ENCODE measurements around the gene BMP6. TPM values are rescaled to one million over a fixed set of nuclear protein-coding genes. Genes with fewer than 3 reads are reported as not detected.
A peak's percentile ranks its signal among the peaks of the same experiment; 100 is the strongest.

BMP6 gene
- total and polyA plus RNA-seq, 2 donors (not counting 3 experiments of a cell fraction or from before 2014, with no cell fraction given) = 221 to 276 TPM

DNA sequence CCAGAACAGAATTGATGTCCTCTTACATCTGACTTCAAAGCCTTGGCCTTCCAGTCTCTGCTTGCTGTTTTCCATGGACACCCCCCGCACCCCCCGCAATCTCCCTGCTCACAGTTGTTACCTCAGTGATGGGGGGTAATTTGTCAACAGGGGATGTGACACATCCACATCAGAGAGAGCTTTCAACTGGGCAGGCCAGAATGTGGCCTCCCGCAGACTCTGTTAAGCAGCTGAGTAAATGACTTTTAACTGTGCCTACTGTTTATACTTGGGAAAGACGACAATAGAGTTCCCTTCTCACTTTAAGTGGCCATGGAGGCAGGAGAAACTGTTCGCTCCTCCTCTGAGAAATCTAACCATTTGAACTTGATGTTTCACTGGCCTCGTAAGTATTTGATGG, 133.7 kb downstream of the BMP6 start:
- Histone ChIP-seq H3K4me3 (replicated peaks in 1 of 3; ENCODE audit: insufficient read depth in 1 of 3, low read depth in 1 of 3, low read length in 3 of 3) (no peak overlapping the region), H3K27ac (ENCODE audit: insufficient read depth, low read depth, low read length) (no peak overlapping the region), H3K4me2 (ENCODE audit: insufficient read depth, low read length) (no peak overlapping the region), H3K9ac (replicated peaks; ENCODE audit: extremely low read depth, insufficient read depth, low read length) (no peak overlapping the region), H3K4me1 (ENCODE audit: control insufficient read depth, extremely low read depth, insufficient read depth, low read length) (no peaks in the 10 kb centered on the region), H3K27me3 (ENCODE audit: control insufficient read depth in 2 of 2, insufficient read depth in 2 of 2, low read length in 2 of 2) (no peaks in the 10 kb centered on the region), H3K79me2 (ENCODE audit: control insufficient read depth, insufficient read depth, low read length) (peaks cover 90% of the 10 kb centered on the region), H3K36me3 (ENCODE audit: control insufficient read depth in 2 of 2, extremely low read depth in 1 of 2, insufficient read depth in 2 of 2, low read length in 2 of 2) (peaks cover 46 to 48% of the 10 kb centered on the region in 2 experiments), H3K9me1 (replicated peaks; ENCODE audit: control insufficient read depth, extremely low read depth, insufficient read depth, low read length) (no peaks in the 10 kb centered on the region), H3K9me3 (replicated peaks; ENCODE audit: control insufficient read depth, insufficient read depth, low read length) (no peaks in the 10 kb centered on the region), H4K20me1 (replicated peaks; ENCODE audit: control insufficient read depth, extremely low read depth, insufficient read depth, low read length) (peaks cover 11% of the 10 kb centered on the region), H2AFZ (ENCODE audit: low read depth, low read length) (no peak overlapping the region)
- intact Hi-C loops (cut with micrococcal nuclease) = no loop called here
- TF ChIP-seq JUN (IDR thresholded peaks at IDR 0.05; ENCODE audit: borderline replicate concordance, insufficient read depth, insufficient read length, low read depth) (no peak), POLR2A (IDR thresholded peaks at IDR 0.05; ENCODE audit: low read depth, low read length) (peak; percentile 2), POLR2AphosphoS5 (IDR thresholded peaks at IDR 0.05; ENCODE audit: insufficient read depth, low read depth, low read length) (no peak)
- ChIA-PET POLR2A (no interaction called here), CTCF (no interaction called here)
- DNase-seq (ENCODE audit: low read depth, low spot score) (no peak), FAIRE-seq (no peak)
- BruUV-seq (replicated peaks) = no TSS peak
- dilution Hi-C loops (cut with MboI; ENCODE audit: extremely low pct_ligation_motif_present, low sequenced_read_pairs) = no loop called here

DNA sequence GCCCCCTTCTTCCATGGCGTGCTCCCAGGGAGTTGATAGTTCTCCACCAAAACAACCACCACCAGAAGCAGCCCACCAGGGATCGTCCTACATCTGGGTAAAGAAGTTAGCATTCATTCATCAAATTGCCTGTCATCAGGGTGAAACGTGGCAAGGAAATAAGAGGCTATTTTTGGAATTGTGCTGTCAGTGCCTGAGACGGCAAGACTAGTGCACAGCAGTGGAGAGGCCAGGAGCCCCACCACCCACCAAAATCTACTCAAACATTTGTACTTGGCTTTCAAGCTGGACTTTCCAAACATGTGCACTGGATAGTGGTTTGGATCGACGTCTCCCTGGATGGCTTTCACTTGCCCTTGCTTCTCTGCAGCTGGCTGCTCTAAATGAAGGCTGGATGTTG, 139.9 kb downstream of the BMP6 start:
- Histone ChIP-seq H3K27ac (ENCODE audit: insufficient read depth, low read depth, low read length) (no peak overlapping the region), H3K27me3 (ENCODE audit: control insufficient read depth in 2 of 2, insufficient read depth in 2 of 2, low read length in 2 of 2) (no peaks in the 10 kb centered on the region), H3K9me1 (replicated peaks; ENCODE audit: control insufficient read depth, extremely low read depth, insufficient read depth, low read length) (no peaks in the 10 kb centered on the region), H3K4me3 (replicated peaks in 1 of 3; ENCODE audit: insufficient read depth in 1 of 3, low read depth in 1 of 3, low read length in 3 of 3) (no peak overlapping the region), H4K20me1 (replicated peaks; ENCODE audit: control insufficient read depth, extremely low read depth, insufficient read depth, low read length) (peaks cover 14% of the 10 kb centered on the region), H3K79me2 (ENCODE audit: control insufficient read depth, insufficient read depth, low read length) (peaks cover 86% of the 10 kb centered on the region), H3K4me2 (ENCODE audit: insufficient read depth, low read length) (no peak overlapping the region), H3K4me1 (ENCODE audit: control insufficient read depth, extremely low read depth, insufficient read depth, low read length) (no peaks in the 10 kb centered on the region), H3K9me3 (replicated peaks; ENCODE audit: control insufficient read depth, insufficient read depth, low read length) (no peaks in the 10 kb centered on the region), H2AFZ (ENCODE audit: low read depth, low read length) (no peak overlapping the region), H3K9ac (replicated peaks; ENCODE audit: extremely low read depth, insufficient read depth, low read length) (no peak overlapping the region), H3K36me3 (ENCODE audit: control insufficient read depth in 2 of 2, extremely low read depth in 1 of 2, insufficient read depth in 2 of 2, low read length in 2 of 2) (peaks cover 72 to 82% of the 10 kb centered on the region in 2 experiments)
- intact Hi-C loops (cut with micrococcal nuclease) (no loop called here), dilution Hi-C loops (cut with MboI; ENCODE audit: extremely low pct_ligation_motif_present, low sequenced_read_pairs) (no loop called here)
- TF ChIP-seq, protein P1, sequence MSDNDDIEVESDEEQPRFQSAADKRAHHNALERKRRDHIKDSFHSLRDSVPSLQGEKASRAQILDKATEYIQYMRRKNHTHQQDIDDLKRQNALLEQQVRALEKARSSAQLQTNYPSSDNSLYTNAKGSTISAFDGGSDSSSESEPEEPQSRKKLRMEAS (IDR thresholded peaks at IDR 0.05; ENCODE audit: insufficient read depth, insufficient read length) = no peak
- TF ChIP-seq POLR2AphosphoS5 (IDR thresholded peaks at IDR 0.05; ENCODE audit: insufficient read depth, low read depth, low read length) (peak; percentile 55), POLR2A (IDR thresholded peaks at IDR 0.05; ENCODE audit: low read depth, low read length) (no peak), GATA2 (IDR thresholded peaks at IDR 0.05; ENCODE audit: insufficient read depth, insufficient read length, low read depth, low read length) (no peak), JUN (IDR thresholded peaks at IDR 0.05; ENCODE audit: borderline replicate concordance, insufficient read depth, insufficient read length, low read depth) (no peak), EZH2 (IDR thresholded peaks at IDR 0.05; ENCODE audit: borderline replicate concordance, low read depth, low read length, severe bottlenecking) (no peak), MYC (IDR thresholded peaks at IDR 0.05; ENCODE audit: low read depth, low read length) (no peak), FOS (IDR thresholded peaks at IDR 0.05; ENCODE audit: borderline replicate concordance, insufficient read depth, low read length) (no peak)
- TF ChIP-seq, protein P2, sequence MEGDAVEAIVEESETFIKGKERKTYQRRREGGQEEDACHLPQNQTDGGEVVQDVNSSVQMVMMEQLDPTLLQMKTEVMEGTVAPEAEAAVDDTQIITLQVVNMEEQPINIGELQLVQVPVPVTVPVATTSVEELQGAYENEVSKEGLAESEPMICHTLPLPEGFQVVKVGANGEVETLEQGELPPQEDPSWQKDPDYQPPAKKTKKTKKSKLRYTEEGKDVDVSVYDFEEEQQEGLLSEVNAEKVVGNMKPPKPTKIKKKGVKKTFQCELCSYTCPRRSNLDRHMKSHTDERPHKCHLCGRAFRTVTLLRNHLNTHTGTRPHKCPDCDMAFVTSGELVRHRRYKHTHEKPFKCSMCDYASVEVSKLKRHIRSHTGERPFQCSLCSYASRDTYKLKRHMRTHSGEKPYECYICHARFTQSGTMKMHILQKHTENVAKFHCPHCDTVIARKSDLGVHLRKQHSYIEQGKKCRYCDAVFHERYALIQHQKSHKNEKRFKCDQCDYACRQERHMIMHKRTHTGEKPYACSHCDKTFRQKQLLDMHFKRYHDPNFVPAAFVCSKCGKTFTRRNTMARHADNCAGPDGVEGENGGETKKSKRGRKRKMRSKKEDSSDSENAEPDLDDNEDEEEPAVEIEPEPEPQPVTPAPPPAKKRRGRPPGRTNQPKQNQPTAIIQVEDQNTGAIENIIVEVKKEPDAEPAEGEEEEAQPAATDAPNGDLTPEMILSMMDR (IDR thresholded peaks at IDR 0.05; ENCODE audit: extremely low read depth in 1 of 2, insufficient read depth in 1 of 2, low read depth in 1 of 2, low read length in 2 of 2) = no peak
- no TSS peak for BruUV-seq (replicated peaks)
- DNase-seq (ENCODE audit: low read depth, low spot score) (no peak), FAIRE-seq (no peak)
- ChIA-PET CTCF (no interaction called here), POLR2A (no interaction called here)

All from endothelial cell of umbilical vein (primary cell).